ENCODE measurements around the gene FAM120B. TPM values are rescaled to one million over a fixed set of nuclear protein-coding genes. Genes with fewer than 3 reads are reported as not detected.

Gene FAM120B
- total RNA-seq, 1 experiment from 2014 or later, result 25.2 TPM

- no peak for ATAC-seq
- no peak overlapping the region for H3K27ac ChIP-seq (ENCODE audit: low read depth, low read length)
- no peak overlapping the region for H3K4me2 ChIP-seq (ENCODE audit: low read length)
Measured at GRCh38 chr6:170405311-170405975, 98.9 kb downstream of the FAM120B start.

More at GRCh38 chr6:170405311-170405975, 98.9 kb downstream of the FAM120B start:
- intact Hi-C loops (cut with micrococcal nuclease), result no loop called here
- no peaks in the 10 kb centered on the region for H3K27me3 ChIP-seq (ENCODE audit: insufficient read depth, low read length)
- ChIA-PET RAD21 (ENCODE audit: low non-redundant PET in 1 of 2, low total read pairs in 2 of 2, uncharacterized antibody in 2 of 2, unreplicated experiment in 2 of 2) (no interaction called here), CTCF (no interaction called here), POLR2A (no interaction called here)
- no peaks in the 10 kb centered on the region for H3K79me2 ChIP-seq (ENCODE audit: insufficient read depth, low read length)
- BruUV-seq (replicated peaks), result no TSS peak
- H3K9ac ChIP-seq (ENCODE audit: low read length), result no peak overlapping the region
- TF ChIP-seq FOSL1 (IDR thresholded peaks at IDR 0.05; ENCODE audit: low read depth), result no peak
- TF ChIP-seq REST (IDR thresholded peaks at IDR 0.05; ENCODE audit: low read depth), result no peak
- no peak for TF ChIP-seq YY1 (IDR thresholded peaks at IDR 0.05; ENCODE audit: extremely low read depth, insufficient replicate concordance, low read depth, low read length)
- TF ChIP-seq EZH2phosphoT487 (IDR thresholded peaks at IDR 0.05; ENCODE audit: borderline replicate concordance), result no peak
- no peak for TF ChIP-seq EGR1 (IDR thresholded peaks at IDR 0.05; ENCODE audit: low read depth)
- no peak for TF ChIP-seq ZNF274 (IDR thresholded peaks at IDR 0.05; ENCODE audit: low read depth, low read length)
- TF ChIP-seq CEBPB (IDR thresholded peaks at IDR 0.05; ENCODE audit: low read depth), result no peak
- TF ChIP-seq CBX3 (IDR thresholded peaks at IDR 0.05; ENCODE audit: low read depth), result no peak
- no peak for TF ChIP-seq RAD21 (IDR thresholded peaks at IDR 0.05; ENCODE audit: low read depth)
- TF ChIP-seq JUND (IDR thresholded peaks at IDR 0.05), result no peak
- TF ChIP-seq SIN3A (IDR thresholded peaks at IDR 0.05; ENCODE audit: low read depth), result no peak
- TF ChIP-seq ELF1 (IDR thresholded peaks at IDR 0.05; ENCODE audit: borderline replicate concordance, low read depth), result no peak
- no peak for TF ChIP-seq MAX (IDR thresholded peaks at IDR 0.05)
- no peak for TF ChIP-seq POLR2A (IDR thresholded peaks at IDR 0.05; ENCODE audit: borderline replicate concordance, extremely low read depth, insufficient read depth, insufficient read length)
- no peak for TF ChIP-seq SRF (IDR thresholded peaks at IDR 0.05; ENCODE audit: low read depth)
- TF ChIP-seq POLR2AphosphoS5 (IDR thresholded peaks at IDR 0.05; ENCODE audit: low read depth, low read length), result no peak
- TF ChIP-seq SP1 (IDR thresholded peaks at IDR 0.05; ENCODE audit: low read depth), result no peak
- TF ChIP-seq ZBTB33 (IDR thresholded peaks at IDR 0.05; ENCODE audit: extremely low read depth, insufficient replicate concordance, low read length), result no peak
- TF ChIP-seq ZFX (IDR thresholded peaks at IDR 0.05), result no peak
- no peak overlapping the region for H3K4me3 ChIP-seq (replicated peaks in 1 of 2; ENCODE audit: low read depth in 1 of 2, low read length in 2 of 2)
- H2AFZ ChIP-seq (ENCODE audit: low read depth, low read length, poor library complexity, severe bottlenecking), result no peak overlapping the region
- no peak for DNase-seq (ENCODE audit: low read depth, low spot score)
- no peaks in the 10 kb centered on the region for H3K4me1 ChIP-seq (ENCODE audit: control insufficient read depth in 1 of 2, insufficient read depth in 2 of 2, low read length in 2 of 2)
- H3K36me3 ChIP-seq (ENCODE audit: control insufficient read depth in 1 of 2, insufficient read depth in 2 of 2, low read length in 2 of 2), result peaks cover 3 to 6% of the 10 kb centered on the region in 2 experiments; a peak in 3 of 4 replicates
- no peaks in the 10 kb centered on the region for H4K20me1 ChIP-seq (ENCODE audit: insufficient read depth)
- no peaks in the 10 kb centered on the region for H3K9me2 ChIP-seq (ENCODE audit: insufficient read depth)
- H3K9me3 ChIP-seq (ENCODE audit: control insufficient read depth in 1 of 2, insufficient read depth in 1 of 2, low read depth in 1 of 2, low read length in 2 of 2), result no peaks in the 10 kb centered on the region

Measured in HCT116 (cell line).